A204.1 (cell line): Measurements from ENCODE around the gene CRKL.
"Not testable (repeated sequence)": the region's sequence is repeated elsewhere in the genome, so short reads cannot be mapped to it uniquely, and the experiment has no call there.

ENCODE experiments used
- FAIRE-seq: peaks from 2 replicates; lab custom pipeline; 2012; peaks lifted over from hg19 to GRCh38; lab: Jason Lieb, UNC

The CRKL gene

DNA sequence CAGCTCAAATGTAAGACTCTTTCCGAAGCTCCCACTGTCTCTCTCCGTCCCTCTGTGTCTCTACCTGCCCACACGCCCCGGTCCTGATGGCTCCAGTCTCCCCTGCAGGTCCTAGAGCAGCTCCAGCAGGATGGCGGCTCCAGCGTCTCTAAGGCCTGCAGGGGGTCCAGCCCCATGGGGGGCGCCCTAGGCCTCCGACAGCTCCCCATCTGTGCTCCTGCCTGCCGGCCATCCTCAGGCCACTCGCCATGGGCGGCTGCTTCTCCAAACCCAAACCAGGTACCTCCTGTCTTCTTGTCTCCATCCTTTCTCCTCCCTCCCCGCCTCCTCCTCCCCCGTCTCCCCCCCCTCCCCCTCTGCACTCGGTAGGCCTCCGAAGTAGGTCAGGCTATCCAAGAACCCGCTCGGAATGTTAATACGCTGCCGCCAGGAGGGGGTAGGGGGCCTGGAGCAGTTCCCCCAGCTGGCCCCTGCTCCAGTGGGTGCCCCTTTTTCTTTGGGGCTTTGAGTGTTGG is 50.5 kb downstream of the CRKL start:
- FAIRE-seq = no peak

DNA sequence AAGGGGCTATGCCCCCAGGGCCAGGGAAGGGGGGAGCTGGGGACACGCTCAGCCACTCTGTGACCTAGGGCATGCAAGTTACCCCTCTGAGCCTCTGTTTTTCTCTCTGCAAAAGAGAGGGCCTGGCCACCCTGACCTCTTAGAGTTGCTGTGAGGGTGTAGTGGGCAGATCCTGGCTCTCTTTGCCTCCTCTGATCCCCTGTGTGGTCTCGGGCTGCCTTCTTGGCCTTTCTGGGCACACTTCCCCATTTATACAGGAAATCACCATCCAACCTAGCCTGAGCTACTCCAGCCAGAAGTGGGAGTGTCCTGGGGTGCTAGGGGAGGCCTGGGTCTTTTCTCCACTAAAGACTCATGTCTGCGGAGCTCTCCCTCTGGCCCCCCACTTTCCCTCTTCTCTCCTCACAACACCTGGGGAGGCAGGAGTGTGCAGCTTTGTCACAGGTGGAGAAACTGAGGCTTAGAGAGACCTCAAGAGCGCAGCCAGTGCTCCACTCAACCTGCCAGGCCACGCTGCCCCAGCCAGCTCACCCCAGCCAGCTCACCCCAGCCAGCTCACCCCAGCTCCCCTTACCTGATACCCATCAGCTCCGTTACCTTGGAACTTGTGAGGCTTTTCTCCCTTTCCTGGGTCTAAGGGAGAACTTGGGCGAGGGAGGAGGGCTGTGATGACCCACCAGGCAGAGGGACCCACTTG is 51.2 kb downstream of the CRKL start:
- no peak for FAIRE-seq

DNA sequence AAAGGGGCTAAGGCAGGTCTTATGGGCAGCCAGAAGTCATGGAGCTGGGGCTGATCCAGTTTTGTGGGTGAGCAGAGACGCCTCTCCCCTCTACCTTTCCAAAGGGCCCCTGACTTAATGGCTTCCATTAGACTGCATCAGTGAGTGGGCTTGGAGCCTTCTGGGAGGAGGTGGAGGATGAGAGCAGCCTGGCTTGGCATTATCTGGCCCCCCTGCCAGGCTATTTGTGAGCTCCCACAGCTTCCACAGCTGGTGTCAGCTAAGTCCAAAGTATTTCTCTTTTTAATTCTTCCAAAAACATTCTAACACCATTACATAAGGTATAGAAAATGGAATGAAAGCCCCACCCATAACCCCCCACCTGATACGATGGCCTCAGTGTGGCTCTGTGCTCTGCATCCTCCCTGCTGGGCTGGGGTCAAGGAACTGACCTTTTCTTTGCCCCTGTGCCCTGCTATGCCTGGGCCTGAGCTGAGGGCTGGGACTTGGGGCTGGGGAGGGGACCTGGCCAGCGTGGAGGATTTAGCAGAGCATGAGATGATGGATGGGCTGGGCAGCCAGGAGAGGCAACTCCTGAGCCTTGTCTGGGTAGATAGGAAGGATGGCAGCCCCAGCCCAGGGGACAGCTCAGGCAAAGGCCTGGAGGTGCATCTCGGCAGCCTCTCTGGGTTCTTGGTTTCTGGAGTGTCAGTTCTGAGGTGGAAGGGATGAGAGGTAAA is 53.9 kb downstream of the CRKL start:
- FAIRE-seq = no peak

DNA sequence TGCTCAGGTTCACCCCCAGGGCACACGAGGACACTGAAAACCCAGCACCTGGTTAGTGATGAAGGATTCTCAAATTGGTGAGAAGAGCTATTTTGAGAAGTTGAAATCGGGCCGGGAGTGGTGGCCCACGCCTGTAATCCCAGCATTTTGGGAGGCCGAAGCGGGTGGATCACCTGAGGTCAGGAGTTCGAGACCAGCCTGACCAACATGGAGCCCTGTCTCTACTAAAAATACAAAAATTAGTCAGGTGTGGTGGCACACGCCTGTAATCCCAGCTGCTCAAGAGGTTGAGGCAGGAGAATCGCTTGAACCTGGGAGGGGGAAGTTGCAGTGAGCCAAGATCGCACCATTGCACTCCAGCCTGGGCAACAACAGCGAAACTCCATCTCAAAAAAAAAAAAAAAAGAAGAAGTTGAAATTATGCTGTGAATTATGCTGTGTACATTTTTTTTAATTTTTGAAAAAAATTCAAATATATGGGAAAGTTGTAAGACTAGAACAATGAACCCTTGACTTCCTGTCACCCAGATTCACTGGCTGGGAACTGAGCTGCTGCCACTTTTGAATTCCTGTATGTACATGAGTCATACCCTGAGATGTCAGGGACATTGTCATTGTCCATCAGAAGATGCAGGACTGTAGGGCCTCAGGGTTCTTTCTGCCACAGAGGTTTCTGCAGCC is 54.9 kb downstream of the CRKL start:
- not testable (repeated sequence) for FAIRE-seq

DNA sequence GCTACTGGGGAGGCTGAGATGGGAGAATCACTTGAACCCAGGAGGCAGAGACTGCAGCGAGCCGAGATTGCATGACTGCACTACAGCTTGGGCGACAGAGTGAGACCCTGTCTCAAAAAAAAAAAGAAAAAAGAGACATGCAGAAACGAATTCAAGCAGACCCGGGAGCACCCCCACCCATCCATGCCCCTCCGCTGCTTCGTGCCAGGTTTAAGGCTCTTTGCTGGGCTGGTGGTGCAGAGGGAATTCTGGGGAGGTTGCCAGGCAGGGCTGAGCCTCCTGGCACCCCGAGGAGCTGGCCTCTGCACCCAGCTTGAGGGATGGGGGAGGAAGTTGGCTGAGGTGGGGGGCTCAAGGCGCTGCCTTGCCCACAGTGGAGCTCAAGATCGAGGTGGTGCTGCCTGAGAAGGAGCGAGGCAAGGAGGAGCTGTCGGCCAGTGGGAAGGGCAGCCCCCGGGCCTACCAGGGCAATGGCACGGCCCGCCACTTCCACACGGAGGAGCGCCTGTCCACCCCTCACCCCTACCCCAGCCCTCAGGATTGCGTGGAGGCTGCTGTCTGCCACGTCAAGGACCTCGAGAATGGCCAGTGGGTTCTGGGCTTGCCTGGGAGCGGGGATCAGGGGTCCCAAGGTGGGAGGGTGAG is 55.8 kb downstream of the CRKL start:
- no peak for FAIRE-seq

DNA sequence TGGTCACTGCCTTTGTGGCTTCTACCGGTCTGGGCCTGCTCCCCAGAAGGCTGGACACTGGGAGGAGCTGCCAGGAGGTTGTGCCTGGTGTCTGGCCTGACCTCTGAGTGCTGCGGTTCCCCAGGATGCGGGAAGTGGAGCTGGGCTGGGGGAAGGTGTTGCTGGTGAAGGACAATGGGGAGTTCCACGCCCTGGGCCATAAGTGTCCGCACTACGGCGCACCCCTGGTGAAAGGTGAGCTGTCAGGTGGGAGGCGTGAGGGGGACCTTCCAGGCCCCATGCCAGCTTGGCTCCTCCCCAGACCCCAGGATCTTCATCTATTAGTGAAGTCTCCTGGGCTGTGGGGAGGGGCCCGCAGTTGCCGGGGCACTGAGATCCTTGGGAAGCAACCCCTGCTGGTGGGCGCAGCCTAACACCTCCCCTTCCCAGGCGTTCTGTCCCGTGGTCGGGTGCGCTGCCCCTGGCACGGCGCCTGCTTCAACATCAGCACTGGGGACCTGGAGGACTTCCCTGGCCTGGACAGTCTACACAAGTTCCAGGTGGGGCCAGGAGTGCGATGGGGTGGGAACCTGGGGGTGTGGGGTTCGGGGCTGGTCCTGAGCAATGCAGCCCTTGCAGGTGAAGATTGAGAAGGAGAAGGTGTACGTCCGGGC is 56.6 kb downstream of the CRKL start:
- FAIRE-seq = no peak

DNA sequence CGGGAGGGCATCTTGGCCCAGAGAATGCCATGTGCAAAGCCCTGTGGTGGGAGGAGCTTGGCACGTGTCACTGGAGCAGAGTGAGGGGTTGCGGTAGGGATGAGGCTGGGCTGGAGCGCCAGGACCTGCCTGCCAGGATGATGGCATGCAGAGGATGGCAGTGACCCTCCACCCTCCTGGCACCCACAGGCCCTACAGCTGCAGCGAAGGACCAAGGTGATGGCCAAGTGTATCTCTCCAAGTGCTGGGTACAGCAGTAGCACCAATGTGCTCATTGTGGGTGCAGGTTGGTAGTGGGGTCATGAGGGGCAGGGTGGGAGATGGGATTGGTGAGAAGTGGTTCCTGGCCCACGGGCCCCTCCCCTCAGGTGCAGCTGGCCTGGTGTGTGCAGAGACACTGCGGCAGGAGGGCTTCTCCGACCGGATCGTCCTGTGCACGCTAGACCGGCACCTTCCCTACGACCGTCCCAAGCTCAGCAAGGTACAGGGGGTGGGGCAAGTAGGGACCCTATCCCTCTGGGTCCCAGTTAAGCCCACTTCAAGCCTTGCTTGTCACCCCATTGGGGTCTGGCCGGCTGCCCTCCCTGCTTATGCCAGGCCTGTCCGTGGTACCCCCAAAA is 57.2 kb downstream of the CRKL start:
- no peak for FAIRE-seq

DNA sequence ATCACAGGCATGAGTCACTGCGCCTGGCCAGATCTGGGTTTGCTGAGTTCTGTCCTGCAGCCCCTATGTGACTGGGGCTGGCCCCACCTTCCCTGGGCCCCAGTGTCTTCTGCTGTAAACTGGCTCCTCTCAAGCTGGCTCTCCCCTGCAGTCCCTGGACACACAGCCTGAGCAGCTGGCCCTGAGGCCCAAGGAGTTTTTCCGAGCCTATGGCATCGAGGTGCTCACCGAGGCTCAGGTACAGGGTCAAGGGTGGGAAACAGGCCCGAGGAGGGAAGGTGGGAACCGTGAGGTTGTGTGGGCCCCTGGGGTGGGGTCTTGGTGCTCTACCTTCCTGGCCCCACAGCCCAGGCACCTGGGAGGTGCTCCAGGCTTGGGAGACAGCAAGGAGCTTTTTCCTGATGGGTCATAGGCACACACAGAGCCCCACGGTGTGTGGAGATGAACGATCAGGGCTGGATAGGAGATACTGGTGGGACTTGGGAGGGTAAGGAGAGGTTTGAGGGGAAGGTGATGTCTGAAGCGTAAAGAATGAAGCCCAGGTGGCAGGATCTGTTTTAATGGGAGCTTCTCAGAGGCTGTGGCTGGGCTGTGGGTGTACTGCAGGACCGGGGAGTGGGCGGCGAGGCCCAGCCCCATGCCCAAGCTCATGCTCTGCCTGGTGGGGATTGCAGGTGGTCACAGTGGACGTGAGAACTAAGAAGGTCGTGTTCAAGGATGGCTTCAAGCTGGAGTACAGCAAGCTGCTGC is 58.5 kb downstream of the CRKL start:
- no peak for FAIRE-seq

DNA sequence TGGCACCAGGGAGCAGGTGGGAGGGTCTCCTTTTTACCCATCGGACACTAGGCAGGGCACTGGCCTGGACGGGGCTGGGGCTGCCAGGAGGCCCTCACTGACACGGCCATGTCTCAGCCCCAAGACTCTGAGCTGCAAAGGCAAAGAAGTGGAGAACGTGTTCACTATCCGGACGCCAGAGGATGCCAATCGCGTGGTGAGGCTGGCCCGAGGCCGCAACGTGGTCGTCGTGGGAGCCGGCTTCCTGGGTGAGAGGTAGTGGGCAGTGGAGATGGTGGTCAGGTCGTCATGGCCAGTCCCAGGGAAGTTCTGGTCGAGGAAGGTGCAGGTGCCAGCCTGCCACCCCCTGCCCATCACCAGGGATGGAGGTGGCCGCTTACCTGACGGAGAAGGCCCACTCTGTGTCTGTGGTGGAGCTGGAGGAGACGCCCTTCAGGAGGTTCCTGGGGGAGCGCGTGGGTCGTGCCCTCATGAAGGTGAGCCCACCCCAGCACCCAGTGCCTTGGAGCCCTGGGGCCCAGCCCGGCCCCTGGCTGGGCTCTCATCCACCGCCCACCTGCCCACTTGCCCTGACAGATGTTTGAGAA is 59.2 kb downstream of the CRKL start:
- FAIRE-seq = no peak

DNA sequence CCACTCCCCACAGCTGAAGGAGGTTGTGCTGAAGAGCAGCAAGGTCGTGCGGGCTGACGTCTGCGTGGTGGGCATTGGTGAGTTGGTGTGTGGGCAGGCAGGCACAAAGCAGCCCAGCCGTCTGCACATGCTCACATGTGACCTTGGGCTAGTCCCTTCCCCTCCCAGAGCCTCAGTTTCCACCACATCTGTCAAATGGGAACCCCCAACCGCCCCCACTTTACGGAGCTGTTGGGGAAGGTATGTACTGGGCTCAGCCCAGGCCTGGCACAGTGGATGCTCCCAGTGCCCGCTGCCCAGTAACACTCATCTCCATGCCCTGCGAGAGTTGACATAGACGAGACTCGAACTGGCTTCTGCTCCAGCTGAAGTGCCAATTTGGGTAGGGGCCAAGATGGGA is 59.8 kb downstream of the CRKL start:
- no peak for FAIRE-seq

DNA sequence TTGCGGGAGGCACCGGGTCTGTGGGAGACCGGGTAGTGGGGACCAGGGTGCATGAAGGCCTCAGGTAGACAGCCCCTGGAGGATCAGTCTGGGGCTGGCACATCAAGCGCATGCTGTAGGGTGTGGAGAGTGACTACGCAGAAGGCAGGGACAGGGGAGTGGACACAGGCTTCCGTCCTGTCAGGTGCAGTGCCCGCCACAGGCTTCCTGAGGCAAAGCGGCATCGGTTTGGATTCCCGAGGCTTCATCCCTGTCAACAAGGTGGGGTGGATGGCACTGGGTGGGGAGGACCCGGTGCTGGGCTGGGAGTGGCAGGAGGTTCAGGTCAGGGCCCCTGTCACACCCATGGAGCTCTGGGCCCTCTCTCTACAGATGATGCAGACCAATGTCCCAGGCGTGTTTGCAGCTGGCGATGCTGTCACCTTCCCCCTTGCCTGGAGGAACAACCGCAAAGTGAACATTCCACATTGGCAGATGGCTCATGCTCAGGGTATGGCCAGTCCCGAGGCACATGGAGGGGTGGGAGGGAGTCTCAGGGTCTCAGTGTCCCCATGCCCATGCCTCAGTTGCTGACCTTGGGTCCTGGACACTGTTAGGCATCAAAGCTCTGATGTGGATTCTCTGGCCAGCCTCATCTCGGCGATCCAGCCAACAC is 60.4 kb downstream of the CRKL start:
- FAIRE-seq = no peak

DNA sequence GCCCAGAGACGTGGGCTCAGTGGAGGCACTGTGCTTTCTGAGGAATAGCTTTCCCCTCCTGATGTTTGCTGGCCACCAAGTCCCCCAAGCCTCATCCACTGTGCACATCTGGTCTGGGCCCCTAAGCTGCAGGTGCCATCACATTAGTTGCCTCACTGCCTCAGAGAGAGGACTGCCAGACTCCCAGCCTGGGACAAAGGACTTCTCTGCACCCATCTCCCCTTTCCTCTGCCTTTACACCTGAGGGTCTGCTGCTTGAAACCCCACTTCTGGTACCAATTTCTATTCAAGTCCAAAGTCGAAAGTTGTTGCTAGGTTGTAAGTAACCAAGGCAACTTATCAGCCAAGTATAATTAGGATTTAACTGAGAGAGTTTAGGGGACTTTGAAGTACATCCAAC is 61.2 kb downstream of the CRKL start:
- no peak for FAIRE-seq

DNA sequence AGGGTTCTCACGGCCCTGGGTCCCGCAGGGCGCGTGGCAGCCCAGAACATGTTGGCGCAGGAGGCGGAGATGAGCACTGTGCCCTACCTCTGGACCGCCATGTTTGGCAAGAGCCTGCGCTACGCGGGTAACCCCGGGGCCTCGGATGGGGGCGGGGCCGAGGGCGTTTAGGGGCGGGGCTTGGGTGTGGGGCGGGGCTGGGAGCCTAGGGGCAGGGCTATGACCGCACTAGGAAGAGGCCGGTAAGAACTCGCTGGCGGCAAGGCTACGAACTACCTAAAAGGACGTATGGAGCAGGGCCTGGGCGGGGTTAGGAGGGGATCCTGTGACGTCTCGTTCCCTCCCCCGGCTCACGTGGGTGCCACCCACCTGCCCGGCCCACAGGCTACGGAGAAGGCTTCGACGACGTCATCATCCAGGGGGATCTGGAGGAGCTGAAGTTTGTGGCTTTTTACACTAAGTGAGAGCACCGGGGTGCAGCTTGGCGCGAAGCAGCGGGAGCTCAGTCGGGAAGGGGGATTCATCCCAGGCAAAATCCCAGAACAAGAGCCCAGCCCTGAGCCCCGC is 62.1 kb downstream of the CRKL start:
- FAIRE-seq = no peak

DNA sequence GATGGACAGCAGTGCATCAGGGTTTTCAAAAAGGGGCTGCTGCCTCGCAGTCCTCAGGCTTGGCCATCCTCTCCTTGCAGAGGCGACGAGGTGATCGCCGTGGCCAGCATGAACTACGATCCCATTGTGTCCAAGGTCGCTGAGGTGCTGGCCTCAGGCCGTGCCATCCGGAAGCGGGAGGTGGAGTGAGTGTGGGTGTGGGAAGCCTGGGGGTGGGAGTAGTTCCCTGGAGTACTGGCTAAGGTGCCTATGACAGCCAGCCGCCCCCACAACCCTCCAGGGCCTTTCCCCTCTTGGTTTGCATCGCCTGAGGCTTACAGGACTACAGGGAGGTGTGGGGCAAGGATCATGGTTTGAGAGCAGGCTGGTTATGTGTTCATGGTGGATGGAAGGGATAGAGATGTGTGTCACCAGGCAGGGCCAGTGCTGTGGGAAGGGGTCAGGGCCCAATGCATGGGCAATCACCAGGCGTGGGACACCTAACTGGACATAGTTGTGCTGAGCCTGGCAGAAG is 62.8 kb downstream of the CRKL start:
- FAIRE-seq = no peak

DNA sequence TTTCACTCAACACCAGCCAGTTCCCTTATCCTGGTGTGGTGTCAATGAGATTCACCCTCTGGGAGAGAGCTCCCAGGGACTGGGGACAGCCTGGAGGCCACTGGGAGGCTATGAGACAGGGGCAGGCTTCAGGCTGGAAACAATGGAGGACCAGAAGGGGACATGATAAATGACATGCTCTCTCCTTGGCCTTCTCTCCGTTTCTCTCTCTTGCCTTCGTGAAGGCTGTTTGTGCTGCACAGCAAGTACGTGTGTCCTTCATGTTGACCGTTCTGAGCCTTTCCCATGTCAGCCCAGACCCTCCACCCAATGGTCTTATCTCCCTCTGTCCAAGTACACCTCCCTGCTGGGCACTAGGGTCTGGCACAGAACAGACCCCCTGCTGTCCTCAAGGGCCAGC is 63.3 kb downstream of the CRKL start:
- no peak for FAIRE-seq

DNA sequence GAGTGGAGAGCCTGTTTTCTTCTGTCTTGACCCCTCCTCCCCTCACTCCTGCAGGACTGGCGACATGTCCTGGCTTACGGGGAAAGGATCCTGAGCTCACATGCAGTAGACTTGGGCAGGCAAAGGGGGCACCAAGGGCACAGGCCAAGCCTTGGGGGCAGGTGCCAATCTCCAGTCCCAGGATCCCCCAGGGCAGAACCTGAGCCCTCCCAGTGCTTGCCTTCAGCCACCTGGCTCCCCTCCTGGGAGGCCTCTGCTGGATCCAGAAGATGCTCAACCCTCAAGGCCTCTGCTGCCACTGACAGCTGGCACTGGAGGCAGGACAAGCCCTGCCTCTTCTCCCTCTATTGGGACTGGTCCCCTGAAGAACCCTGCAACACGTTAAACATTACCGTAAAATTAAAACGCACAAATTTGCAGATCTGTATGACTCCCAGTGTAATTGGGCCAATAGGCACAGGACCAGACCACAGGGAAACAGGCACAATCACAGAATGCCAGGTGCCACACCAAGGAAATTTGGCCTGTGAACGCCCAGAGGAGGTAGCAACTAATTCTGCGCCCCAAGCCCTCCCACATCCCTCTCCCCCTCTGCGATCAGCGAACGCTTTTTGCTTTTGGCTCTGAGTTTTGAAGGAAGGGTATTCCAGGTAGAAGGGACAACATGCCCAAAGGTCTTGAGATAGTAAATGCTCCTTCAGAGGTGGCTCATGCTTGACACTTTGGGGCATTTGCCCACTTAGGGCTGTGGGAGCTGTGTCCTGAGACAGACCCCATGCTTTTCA is 63.9 kb downstream of the CRKL start:
- no peak for FAIRE-seq

DNA sequence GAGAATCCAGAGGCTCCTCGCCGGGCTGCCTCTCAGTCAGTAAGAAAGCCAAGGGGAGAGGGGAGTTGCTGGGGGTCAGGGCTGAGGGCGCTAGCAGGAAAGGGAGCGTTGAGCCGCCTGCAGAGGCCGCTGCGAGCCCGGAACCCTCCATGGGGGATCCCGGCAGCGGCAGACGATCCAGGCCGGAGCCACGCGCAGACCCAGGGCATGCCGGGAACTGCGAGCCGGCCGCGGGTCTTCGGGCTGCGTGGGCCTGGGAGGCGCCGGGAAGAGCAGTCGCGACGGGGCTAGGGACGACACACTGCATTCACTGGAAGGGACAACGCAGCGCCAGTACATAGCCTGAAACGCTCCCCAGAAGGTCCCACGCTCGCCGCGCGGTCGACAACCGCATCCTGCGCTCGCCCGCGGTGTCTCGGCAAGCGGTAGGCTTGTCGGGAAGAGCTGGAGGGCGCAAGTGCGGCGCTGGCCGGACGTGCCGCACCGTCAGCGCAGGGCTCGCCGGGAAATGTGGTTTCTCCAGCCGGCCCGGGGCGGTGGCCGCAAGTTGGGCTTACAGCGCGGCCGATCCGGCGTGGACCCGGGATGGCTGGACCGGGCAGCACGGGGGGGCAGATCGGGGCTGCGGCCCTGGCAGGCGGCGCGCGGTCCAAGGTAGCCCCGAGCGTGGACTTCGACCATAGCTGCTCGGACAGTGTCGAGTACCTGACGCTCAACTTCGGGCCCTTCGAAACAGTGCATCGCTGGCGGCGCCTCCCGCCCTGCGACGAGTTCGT is 64.8 kb downstream of the CRKL start, which contains the start of gene LZTR1:
Gene LZTR1 (plus strand): TSS at position 511 of the 776 bp plus-strand sequence. CDS start 75 bp downstream, at position 586.
- FAIRE-seq = no peak

DNA sequence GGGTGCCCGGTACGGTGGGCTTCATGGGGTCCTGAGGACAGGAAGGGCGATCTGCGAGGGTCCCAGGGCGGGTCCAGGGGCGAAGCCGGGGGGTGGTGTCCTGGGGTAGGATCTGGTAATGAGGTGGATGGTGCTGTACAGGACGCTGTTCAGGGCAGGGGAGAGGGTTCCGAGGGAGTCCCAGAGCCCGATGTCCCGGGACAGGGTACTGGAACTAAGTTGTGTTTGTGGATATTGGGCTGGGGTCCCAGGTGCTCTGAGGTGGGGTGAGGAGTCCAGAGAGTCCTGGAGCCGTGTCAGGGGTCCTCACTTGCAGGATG is 65.3 kb downstream of the CRKL start:
- no peak for FAIRE-seq
